Activated CD4-positive, alpha-beta T cell treated with anti-CD3 and anti-CD28 coated beads, Interleukin-2, amount 50 U/mL, for 1 hour (primary cell): ENCODE results near the gene ZNF512B.
"Not testable (repeated sequence)": the region's sequence is repeated elsewhere in the genome, so short reads cannot be mapped to it uniquely, and the experiment has no call there.

Source experiments
- DNase-seq: peaks from one replicate; pipeline ENCODE4 v3.0.0-alpha.2; 2020

Gene ZNF512B

DNA sequence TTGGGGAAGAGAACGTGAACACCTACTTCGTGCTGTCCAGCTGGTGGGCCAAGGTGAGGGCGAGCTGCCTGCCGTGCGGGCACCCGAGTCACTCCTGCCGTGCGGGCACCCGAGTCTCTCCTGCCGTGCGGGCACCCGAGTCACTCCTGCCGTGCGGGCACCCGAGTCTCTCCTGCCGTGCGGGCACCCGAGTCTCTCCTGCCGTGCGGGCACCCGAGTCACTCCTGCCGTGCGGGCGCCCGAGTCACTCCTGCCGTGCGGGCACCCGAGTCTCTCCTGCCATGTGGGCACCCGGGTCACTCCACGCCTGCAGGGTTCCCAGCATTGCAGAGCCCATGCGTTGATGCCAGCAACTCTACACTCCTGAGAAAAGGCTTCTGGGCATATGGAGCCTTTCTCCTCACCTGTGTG lies 40.3 kb downstream of the ZNF512B start:
- not testable (repeated sequence) for DNase-seq

DNA sequence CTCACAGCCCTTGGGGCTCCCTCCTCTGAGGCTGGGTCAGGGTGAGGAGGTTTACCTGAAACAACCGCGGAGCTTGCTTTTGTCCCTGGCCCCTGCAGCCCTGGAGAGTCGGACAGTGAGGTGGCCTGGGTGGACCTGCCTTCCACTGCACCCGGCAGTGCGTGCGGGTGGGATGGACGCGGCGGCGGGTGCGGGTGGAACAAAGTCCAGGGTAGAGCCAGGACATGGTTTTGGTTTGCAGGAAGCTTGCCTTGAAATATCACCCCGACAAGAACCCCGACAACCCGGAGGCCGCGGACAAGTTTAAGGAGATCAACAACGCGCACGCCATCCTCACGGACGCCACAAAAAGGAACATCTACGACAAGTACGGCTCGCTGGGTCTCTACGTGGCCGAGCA lies 40.7 kb downstream of the ZNF512B start:
- no peak for DNase-seq

DNA sequence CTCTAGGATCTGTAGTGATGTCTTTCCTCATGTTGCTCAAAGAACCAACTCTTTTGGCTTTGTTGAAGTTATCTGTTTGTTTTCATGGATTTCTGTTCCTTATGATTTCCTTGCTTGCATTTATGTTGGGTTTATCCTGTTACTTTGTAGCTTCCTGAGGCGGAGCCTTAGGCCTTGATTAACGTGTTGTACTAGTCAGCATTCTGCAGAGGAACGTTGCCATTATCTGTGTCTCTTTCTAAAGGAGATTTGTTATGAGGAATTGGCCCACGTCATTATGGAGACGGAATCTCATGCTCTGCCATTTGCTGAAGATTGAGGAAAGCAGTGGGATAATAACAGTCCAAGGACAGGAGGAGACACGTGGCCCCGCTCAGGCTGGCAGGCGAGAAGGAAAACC lies 43.4 kb downstream of the ZNF512B start:
- DNase-seq = no peak

DNA sequence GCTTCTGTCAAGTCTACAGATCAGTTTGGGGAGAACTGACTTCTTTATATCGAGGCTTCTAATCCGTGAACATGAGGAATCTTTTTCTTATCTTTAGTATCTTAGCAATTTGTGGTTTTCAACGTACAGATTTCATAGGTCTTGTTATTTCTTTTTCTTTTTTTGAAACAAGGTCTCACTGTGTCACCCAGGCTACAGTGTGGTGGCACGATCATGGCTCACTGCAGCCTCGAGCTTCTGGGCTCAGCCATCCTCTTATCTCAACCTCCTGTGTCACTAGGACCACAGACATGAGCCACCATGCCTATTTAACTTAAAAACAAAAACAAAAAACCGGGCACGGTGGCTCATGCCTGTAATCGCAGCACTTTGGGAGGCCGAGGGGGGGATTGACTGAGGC lies 45.5 kb downstream of the ZNF512B start:
- DNase-seq = no peak

DNA sequence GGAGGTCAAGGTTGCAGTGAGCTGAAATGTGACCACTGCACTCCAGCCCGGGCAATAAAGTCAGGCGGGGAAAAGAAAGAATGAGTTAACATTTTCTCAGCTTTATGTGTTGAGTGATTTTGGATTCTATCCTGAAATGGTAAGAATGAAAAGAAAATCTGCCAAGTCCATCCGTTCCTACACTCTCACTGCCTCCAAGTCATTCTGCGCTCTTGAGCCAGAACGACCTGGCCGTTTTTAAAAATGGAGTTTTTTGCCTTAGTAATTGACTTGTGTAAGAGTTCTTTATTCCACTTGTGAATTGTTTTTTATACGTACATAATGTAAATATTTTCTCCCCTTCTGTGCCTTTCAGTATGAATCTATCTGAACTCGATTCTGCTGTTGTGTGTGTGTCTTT lies 46.1 kb downstream of the ZNF512B start:
- no peak for DNase-seq

DNA sequence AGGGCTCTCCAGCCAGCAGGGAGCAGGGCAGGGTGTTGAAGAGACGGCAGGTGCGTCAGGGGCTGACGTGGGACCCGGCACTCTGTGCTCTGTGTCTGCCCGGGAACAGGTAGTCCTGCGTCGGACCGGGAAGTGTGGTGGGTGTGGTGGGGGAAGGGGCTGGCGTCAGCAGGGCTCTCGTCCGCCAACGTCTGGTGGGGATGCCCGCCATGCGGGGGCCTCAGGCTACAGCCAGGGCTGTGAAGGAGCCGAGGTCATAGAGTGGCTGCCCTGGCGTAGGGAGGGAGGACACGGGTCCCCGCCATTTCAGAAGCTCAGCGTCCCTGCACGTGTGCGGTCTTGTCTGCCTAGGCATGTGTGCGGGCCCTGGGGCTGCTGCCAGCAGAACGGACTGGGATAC lies 49.5 kb downstream of the ZNF512B start:
- no peak for DNase-seq

DNA sequence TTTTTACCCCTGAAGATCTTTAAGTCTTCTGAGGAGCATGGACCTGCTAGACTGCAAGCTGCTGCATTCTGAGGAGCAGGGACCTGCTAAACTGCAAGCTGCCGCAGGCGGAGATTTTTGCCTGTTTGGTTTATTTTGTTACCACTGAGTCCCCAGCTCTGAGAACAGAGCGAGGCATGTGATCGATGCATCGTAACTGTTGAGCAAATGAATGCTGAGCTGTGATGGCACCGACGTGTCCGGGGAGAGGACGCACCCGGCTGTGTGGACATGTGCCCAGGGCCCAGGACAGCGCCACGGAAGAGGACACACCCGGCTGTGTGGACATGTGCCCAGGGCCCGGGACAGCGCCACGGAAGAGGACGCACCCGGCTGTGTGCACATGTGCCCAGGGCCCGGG lies 50.6 kb downstream of the ZNF512B start:
- no peak for DNase-seq

DNA sequence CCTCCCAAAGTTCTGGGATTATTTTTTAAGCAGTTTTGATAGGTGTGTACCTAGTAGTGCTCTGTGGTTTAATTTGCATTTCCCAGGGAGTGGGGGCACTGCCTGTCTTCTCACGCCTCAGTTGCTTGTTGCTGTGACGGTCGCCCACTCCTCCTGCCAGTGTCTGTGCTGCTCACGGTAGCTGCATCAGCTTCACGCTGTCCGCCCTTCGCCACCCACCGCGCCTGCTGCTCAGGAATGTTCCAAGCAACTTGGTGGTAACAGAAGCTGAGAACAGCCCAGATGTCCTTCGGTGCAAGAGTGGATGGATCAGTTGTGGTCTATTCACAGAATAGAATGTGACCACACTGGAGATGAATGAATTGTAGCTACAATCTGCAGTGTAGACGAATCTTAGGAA lies 51.9 kb downstream of the ZNF512B start:
- no peak for DNase-seq

DNA sequence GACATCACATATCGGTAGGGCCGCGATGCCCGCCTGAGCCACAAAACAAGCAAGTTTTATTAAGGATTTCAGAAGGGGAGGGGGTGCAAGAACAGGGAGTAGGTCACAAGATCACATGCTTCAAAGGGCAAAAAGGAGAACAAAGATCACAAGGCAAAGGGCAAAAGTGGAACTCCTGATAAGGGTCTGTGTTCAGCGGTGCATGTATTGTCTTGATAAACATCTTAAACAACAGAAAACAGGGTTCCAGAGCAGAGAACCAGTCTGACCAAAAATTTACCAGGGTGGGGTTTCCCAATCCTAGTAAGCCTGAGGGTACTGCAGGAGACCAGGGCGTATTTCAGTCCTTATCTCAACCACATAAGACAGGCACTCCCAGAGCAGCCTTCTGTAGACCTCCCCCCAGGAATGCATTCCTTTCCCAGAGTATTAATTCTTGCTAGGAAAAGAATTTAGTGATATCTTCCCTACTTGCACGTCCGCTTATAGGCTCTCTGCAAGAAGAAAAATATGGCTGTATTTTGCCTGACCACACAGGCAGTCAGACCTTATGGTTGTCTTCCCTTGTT lies 53.3 kb downstream of the ZNF512B start:
- not testable (repeated sequence) for DNase-seq

DNA sequence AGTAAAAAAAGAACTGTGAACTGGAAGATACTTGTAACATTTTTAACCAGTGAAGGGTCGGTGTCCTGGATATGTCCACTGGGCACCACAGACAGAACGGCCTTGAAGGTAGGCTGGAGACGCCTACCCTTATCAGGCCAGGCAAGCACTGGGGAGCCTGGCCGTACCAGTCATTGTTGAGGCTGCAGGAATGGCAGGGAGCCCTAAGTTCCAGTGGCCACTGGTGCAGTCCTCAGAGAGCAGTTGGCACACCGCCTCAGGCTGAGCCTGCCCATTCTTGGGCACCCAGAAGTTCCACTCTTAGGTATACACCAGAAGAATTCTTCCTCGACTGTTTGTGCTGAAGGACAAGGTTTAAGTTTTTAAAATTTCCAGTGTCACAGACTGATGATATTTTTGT lies 54.3 kb downstream of the ZNF512B start:
- DNase-seq = no peak

DNA sequence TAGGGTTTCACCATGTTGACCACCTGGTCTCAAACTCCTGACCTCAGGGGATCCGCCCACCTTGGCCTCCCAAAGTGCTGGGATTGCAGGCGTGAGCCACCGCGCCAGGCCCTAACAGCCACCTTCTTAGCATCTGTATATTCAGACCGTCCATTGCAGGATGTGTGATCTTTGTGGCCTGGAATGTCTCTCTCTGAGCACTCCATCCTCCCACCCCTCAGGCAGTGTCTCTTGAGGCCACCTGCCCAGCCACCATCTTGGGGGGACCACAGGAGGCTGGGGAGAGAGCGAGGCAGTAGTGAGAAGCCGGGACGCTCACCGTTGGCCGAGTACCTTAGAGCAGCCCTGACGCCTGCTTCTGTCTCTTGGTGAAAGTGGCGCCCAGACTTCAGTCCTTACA lies 56.0 kb downstream of the ZNF512B start:
- no peak for DNase-seq

DNA sequence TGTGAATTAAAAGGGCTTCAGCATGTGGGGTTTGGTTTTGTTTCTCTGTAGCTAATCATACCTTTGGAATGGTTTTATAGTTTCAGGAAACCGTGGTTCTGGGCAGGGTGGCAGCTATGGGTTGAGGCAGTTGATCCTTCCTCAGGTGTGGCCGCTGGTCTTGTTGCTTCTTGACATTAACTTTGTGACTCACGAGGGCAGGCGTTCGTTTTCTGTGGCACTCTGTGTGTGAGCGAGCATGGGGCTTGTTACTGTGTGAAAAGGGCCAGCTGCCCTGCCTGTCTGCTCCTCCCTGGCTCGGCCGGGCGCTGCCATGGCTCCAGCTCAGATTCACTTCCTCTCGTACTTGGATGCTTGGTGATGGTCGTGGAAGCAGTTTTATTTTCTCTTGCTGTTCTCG lies 58.6 kb downstream of the ZNF512B start:
- DNase-seq = no peak

DNA sequence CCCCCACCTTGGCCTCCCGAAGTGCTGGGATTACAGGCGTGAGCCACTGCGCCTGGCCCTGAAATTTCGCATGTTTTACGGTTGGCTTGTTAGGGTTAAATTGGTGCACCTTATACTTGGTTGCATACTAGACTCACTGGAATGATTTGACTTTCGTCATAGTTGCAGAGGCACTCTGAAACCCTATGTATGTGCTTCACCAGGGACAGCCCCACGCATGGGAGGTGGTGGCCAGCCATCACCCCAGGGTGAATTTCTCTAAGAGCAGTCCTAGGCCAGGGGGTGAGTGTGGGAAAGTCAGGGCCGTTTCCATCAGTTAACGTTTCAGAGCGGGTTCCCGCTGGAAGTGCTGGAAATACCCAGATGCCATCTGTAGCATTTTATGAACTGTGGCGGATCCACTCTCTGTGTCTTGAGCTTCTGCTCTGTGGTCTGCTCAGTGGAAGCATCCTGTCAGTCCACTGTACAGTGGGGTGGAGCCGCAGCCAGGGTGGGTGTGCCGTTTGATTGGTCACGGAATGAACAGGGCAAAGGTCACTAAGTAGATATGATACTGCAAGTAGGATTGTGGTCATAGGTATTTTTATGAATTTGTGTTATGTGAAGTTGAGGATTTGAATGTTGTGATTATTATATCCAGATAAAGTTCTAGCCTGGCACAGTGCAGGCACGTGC lies 61.6 kb downstream of the ZNF512B start:
- DNase-seq = no peak
